Right atrium auricular region (tissue), 2 donors: Measurements from ENCODE around the gene MLXIP. TPM values are rescaled to one million over a fixed set of nuclear protein-coding genes. Genes with fewer than 3 reads are reported as not detected.
"Not testable (repeated sequence)": the region's sequence is repeated elsewhere in the genome, so short reads cannot be mapped to it uniquely, and the experiment has no call there.

ENCODE experiments used
- DNase-seq: peaks from one replicate; pipeline ENCODE4 v3.0.0-alpha.2; 2019; ENCODE audit warnings: low spot score
- H3K27ac ChIP-seq, 2 donors: fragments of 200-600 bp; sonication (generic); 1 replicate in 1 of 2; 2 replicates in 1 of 2; pipeline ENCODE4 v1.5.1; 2016 to 2019
- H3K27me3 ChIP-seq, 2 donors: fragments of 200-600 bp; sonication (generic); one replicate each; pipeline versions ENCODE4 v1.5.1 to v1.6.0; 2017 to 2019
- H3K36me3 ChIP-seq: fragments of 200-600 bp; sonication (generic); one replicate; pipeline ENCODE4 v1.5.1; 2016
- H3K4me1 ChIP-seq, 2 donors: fragments of 200-600 bp; sonication (generic); one replicate each; pipeline versions ENCODE4 v1.5.1 to v1.6.0; 2017 to 2019
- H3K4me3 ChIP-seq, 2 donors: fragments of 200-600 bp; sonication (generic); 1 replicate in 1 of 2; 2 replicates in 1 of 2; pipeline ENCODE4 v1.5.1; 2017 to 2019; ENCODE audit warnings: mild to moderate bottlenecking in 1 of 2, moderate library complexity in 1 of 2
- H3K9me3 ChIP-seq, 2 donors: fragments of 200-600 bp; sonication (generic); one replicate each; pipeline ENCODE4 v1.5.1; 2019
- total RNA-seq, 2 donors: library from RNA; depleted of rRNA; stranded (reverse); fragments of >200 nt; gene quantifications; one replicate each; pipeline ENCODE4 v1.1.0, GENCODE V29; 2016
- TF ChIP-seq, protein P1 (sequence below), 2 donors: fragments of 200-600 bp; sonication (generic); IDR thresholded peaks; one replicate each; pipeline ENCODE4 v1.5.1; 2019; ENCODE audit warnings: antibody characterized with exemption in 2 of 2

MLXIP gene
- total RNA-seq, 2 donors from 2014 or later, result 14.2 to 24.1 TPM

DNA sequence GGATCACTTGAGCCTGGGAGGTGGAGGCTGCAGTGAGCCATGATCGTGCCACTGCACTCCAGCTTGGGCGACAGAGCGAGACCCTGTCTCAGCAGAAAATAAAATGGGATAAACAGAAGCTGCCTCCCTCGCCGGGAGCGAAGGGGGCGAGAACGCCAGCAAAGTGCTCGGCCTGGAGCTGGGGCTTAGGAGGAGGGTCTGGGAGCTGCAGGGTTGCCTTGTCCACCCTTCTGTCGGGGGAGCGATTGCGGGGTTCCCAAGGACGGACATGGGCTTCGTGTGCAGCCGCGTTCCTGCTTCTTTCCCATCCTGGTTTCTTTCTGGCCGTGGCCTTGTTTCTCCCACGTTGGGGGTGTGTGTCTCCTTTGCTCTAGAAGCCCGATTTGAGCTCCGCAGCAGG is 27.9 kb upstream of the MLXIP start:
- Histone ChIP-seq H3K4me1 (peaks cover 3 to 29% of the 10 kb centered on the region in 2 donors), H3K9me3 (no peaks in the 10 kb centered on the region), H3K27me3 (no peaks in the 10 kb centered on the region), H3K4me3 (no peak overlapping the region), H3K36me3 (peaks cover 10% of the 10 kb centered on the region), H3K27ac (peak overlapping the region; percentile 73 to 93)
- TF ChIP-seq, protein P1, sequence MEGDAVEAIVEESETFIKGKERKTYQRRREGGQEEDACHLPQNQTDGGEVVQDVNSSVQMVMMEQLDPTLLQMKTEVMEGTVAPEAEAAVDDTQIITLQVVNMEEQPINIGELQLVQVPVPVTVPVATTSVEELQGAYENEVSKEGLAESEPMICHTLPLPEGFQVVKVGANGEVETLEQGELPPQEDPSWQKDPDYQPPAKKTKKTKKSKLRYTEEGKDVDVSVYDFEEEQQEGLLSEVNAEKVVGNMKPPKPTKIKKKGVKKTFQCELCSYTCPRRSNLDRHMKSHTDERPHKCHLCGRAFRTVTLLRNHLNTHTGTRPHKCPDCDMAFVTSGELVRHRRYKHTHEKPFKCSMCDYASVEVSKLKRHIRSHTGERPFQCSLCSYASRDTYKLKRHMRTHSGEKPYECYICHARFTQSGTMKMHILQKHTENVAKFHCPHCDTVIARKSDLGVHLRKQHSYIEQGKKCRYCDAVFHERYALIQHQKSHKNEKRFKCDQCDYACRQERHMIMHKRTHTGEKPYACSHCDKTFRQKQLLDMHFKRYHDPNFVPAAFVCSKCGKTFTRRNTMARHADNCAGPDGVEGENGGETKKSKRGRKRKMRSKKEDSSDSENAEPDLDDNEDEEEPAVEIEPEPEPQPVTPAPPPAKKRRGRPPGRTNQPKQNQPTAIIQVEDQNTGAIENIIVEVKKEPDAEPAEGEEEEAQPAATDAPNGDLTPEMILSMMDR (IDR thresholded peaks at IDR 0.05), result no peak
- no peak for DNase-seq

DNA sequence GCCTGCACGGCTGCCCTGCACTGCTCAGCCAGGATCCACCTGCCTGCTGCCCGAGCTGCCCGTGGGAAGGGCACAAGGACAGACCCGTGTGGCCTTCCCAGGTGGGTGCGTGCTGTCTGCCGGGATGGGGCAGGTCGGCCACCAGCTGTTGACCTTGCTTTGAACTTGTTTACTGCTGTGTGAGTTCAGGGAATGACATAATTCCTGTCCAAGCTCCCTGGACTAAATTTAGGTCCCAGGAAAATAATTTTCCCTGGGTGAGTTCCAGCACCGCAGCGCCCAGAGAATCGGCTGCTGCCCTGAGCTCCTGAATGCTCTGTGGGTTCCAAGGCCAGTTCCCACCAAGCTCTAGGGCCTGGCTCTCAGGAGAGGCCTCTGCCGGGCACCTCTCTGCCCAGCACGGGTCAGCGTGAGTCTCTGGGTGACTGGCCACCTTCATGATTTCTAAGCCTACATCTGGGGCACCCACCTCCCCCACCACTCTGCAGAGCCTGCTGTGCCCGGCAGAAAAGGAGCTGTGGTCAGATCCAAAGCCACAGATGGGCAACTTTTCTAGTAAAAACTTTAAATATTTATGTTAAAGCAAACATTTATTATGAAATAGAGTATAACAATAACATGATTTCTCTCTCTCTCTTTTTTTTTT is 27.2 kb upstream of the MLXIP start:
- H3K4me3 ChIP-seq, result no peak overlapping the region
- TF ChIP-seq, protein P1 (IDR thresholded peaks at IDR 0.05), result no peak
- H3K36me3 ChIP-seq, result peaks cover 7% of the 10 kb centered on the region
- DNase-seq, result no peak
- no peaks in the 10 kb centered on the region for H3K27me3 ChIP-seq
- H3K27ac ChIP-seq, result peak overlapping the region; percentile 73 to 93
- H3K9me3 ChIP-seq, result no peaks in the 10 kb centered on the region
- H3K4me1 ChIP-seq, result peaks cover 3 to 29% of the 10 kb centered on the region in 2 donors

DNA sequence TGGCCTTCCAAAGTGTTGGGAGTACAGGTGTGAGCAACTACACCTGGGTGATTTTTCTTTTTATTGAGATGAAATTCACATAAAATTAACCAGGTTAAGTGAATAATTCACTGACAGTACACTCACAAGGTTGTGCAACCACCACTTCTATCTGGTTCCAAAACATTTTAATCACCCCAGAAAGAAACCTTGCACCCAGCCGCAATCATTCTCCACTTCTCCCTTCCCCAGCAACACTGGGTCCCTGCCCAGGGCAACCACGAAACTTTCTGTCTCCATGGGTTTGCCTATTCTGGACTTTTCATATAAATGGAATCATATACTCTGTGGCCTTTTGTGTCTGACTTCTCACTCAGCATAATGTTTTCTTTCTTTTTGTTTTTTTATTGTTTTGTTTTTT is 26.3 kb upstream of the MLXIP start:
- peaks cover 3 to 29% of the 10 kb centered on the region in 2 donors for H3K4me1 ChIP-seq
- H3K27me3 ChIP-seq, result no peaks in the 10 kb centered on the region
- DNase-seq, result no peak
- H3K27ac ChIP-seq, result peak overlapping the region; percentile 73 to 93
- TF ChIP-seq, protein P1 (IDR thresholded peaks at IDR 0.05), result no peak
- no peak overlapping the region for H3K4me3 ChIP-seq
- no peaks in the 10 kb centered on the region for H3K9me3 ChIP-seq
- H3K36me3 ChIP-seq, result peaks cover 6% of the 10 kb centered on the region

DNA sequence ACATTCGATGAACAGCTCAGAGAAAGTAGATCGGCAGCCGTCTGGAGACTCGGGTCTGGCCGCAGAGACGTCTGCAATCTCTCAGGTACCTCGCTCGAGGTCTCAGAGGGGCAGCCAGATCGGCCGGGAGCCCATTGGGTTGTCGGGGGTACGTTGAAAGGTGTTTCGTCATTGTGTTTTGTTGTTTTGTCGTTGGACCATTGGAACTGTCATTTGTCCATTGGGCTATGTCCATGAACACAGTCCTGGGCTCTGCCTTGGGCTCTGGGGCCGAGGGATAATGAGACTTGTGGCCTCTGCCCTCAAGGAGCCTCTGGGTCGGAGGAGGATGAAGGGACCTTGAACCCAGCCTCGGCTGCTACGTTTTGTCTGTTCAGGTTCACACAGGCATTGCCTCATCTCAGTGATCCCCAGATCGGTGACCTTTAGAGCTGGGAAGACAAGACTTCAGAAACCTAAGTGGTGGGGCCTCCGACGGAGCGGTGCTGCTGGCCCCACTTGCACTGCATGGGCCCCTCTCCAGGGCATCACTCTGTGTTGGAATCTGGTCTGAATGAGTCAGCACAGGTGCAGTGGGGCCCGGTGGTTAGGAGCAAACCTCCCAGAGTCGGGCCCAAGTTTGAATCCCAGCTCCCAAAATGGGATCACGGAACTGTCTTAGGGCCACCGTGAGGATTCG is 23.6 kb upstream of the MLXIP start:
- H3K27me3 ChIP-seq, result no peaks in the 10 kb centered on the region
- peaks cover 18% of the 10 kb centered on the region for H3K36me3 ChIP-seq
- H3K4me3 ChIP-seq, result no peak overlapping the region
- H3K27ac ChIP-seq, result no peak overlapping the region
- DNase-seq, result no peak
- TF ChIP-seq, protein P1 (IDR thresholded peaks at IDR 0.05), result no peak
- H3K9me3 ChIP-seq, result no peaks in the 10 kb centered on the region
- peaks cover 3 to 35% of the 10 kb centered on the region in 2 donors for H3K4me1 ChIP-seq

DNA sequence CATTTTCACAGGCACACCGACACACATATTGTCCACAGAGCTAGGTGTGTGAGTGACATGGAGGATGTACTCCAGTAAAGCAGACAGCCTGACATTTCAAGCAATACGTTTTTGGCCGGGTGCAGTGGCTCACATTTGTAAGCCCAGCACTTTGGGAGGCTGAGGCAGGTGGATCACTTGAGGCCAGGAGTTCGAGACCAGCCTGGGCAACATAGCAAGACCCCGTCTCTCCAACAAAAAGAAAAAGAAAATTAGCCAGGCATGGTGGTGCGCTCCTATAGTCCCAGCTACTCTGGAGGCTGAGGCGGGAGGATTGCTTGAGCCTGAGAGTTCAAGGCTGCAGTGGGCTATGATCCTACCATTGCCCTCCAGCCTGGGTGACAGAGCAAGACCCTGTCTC is 22.1 kb upstream of the MLXIP start:
- H3K4me1 ChIP-seq, result peaks cover 0 to 32% of the 10 kb centered on the region in 2 donors
- H3K4me3 ChIP-seq, H3K9me3 ChIP-seq, H3K27me3 ChIP-seq, DNase-seq, H3K27ac ChIP-seq: not testable (repeated sequence)
- peaks cover 18% of the 10 kb centered on the region for H3K36me3 ChIP-seq

DNA sequence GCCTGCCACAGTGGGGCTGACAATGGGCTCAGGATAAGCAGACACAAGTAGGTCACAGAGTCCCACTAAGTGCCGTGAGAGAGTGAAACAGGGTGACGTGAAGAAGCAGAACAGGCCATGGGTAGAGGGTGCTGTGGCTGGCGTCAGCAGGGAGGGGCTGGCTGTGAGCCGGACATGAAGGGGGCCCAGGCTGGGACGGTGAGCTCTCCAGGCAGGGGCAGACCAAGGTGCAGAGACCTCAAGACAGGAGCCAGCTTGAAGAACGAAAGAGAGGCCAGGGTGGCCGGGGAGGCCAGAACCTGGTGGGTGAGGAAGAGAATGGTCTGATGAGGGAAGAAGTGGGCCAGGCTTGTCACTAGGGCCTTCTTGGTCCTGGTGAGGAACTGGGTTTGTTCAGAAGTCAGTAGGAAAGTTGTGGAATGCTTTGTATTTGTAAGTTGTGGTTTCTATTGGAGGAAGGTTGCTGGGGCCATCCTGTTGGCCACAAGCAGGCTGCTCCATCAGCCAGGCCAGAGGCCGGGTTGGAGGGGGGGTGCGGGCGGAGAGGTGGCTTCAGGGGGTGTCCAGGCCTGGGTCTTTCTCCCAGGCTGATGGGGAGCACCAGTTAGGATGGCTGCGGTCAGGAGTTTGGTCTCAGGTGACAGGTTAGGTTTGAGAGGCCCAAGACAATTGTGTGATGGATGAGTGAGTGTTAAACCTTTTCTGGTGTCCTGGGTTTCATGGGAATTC is 21.4 kb upstream of the MLXIP start:
- H3K9me3 ChIP-seq, result no peaks in the 10 kb centered on the region
- no peak overlapping the region for H3K27ac ChIP-seq
- peaks cover 18% of the 10 kb centered on the region for H3K36me3 ChIP-seq
- H3K4me1 ChIP-seq, result peaks cover 0 to 25% of the 10 kb centered on the region in 2 donors
- no peak for DNase-seq
- TF ChIP-seq, protein P1 (IDR thresholded peaks at IDR 0.05), result no peak
- no peaks in the 10 kb centered on the region for H3K27me3 ChIP-seq
- no peak overlapping the region for H3K4me3 ChIP-seq
